Measurements from ENCODE around the gene ARID1B. TPM values are rescaled to one million over a fixed set of nuclear protein-coding genes. Genes with fewer than 3 reads are reported as not detected.

ARID1B gene
- total RNA-seq, 2 donors from 2014 or later, result 74.0 to 110 TPM

DNA sequence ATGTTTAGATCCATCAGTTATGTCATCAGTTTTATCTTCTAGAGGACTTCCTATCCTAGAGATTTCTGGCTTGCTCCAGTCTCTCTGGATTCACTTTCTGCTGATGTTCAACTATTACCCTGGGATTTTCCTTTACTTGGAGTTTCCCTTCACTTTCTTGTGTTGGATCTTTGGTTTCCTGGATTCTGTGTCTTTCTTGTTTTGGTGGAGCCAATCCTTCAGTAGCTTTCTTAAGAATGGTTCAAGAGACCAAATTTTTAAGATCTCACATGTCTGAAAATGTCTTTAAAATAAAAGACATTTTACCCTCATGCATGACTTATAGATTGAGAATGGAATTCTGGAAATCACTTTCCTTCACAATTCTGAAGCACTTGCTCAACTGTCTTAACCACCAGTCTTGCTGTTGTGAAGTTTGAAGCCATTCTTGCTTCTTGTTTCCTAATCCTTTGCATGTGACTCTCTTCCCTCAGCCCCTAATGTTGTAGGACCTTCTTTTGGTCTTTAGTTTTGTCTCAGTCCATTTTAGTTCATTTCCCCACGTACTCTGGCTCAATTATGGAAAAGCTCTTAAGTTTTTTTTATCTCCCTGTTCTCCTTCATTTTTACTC, 87.9 kb downstream of the ARID1B start:
- Histone ChIP-seq H3K27ac (ENCODE audit: low read depth, low read length) (no peak overlapping the region), H3K27me3 (ENCODE audit: control insufficient read depth, insufficient read depth, low read length, poor library complexity, severe bottlenecking) (no peaks in the 10 kb centered on the region), H3K9me3 (ENCODE audit: control insufficient read depth, low read length) (no peaks in the 10 kb centered on the region), H3K9ac (ENCODE audit: extremely low read depth, low read length, poor library complexity, severe bottlenecking) (no peak overlapping the region), H3K36me3 (ENCODE audit: control insufficient read depth, insufficient read depth, low read length) (no peaks in the 10 kb centered on the region), H3K4me1 (ENCODE audit: control insufficient read depth, insufficient read depth, low read length) (peaks cover 18% of the 10 kb centered on the region), H3K4me3 (ENCODE audit: low read length) (no peak overlapping the region)
- TF ChIP-seq, protein P1, sequence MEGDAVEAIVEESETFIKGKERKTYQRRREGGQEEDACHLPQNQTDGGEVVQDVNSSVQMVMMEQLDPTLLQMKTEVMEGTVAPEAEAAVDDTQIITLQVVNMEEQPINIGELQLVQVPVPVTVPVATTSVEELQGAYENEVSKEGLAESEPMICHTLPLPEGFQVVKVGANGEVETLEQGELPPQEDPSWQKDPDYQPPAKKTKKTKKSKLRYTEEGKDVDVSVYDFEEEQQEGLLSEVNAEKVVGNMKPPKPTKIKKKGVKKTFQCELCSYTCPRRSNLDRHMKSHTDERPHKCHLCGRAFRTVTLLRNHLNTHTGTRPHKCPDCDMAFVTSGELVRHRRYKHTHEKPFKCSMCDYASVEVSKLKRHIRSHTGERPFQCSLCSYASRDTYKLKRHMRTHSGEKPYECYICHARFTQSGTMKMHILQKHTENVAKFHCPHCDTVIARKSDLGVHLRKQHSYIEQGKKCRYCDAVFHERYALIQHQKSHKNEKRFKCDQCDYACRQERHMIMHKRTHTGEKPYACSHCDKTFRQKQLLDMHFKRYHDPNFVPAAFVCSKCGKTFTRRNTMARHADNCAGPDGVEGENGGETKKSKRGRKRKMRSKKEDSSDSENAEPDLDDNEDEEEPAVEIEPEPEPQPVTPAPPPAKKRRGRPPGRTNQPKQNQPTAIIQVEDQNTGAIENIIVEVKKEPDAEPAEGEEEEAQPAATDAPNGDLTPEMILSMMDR (conservative IDR thresholded peaks at IDR 0.05), result no peak
- DNase-seq, result no peak
- H3K4me3 Mint-ChIP-seq, result no peak overlapping the region
- no peaks in the 10 kb centered on the region for H3K9me3 Mint-ChIP-seq
- H3K27me3 Mint-ChIP-seq (ENCODE audit: insufficient read depth), result no peaks in the 10 kb centered on the region
- H3K4me1 Mint-ChIP-seq, result peaks cover 60% of the 10 kb centered on the region
- 93 to 100% methylated on average over 1 of the region's 1 CpG for WGBS, 2 experiments (ENCODE audit: insufficient coverage in 1 of 2, insufficient read length in 1 of 2)
- no peaks in the 10 kb centered on the region for H3K36me3 Mint-ChIP-seq (ENCODE audit: low read depth)
- H3K27ac Mint-ChIP-seq, result no peak overlapping the region

DNA sequence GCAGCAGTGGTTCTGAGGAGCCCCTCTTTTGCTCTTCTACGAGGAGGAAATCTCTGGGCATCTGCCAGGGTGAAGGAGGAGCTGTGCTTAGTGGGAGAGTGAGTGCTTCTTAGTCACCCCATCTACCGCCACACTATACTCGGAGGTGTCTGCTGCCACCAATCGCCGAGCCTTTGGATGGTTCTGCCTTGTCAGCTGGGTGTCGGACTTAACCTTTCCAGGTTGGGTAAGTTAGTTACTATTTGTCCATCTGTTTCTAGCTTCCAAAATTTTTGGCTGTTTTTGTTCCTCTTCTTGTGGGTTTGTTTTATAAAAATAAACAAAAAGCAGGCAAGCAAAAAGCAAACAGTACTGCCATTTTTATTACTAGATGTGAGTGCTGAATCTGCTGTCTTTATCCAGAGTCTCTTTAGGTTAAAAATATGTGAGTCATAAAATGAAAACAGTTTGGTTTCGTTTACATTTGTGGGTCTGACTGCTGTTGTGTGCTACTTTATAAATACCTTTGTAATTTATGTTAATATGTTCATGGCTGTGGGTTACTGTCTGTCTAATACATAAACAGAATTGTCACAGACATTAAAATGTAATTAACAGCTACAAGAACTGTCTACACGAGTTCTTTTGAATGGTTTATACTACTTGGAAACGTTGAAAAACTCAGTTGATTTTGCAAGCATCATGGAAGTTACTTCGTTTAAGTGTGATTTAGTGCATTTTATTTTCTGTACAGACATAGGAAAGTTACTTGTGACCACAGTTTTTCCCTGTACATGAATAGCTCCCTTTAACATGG, 89.2 kb downstream of the ARID1B start:
- Histone ChIP-seq H3K36me3 (ENCODE audit: control insufficient read depth, insufficient read depth, low read length) (no peaks in the 10 kb centered on the region), H3K9ac (ENCODE audit: extremely low read depth, low read length, poor library complexity, severe bottlenecking) (no peak overlapping the region), H3K4me3 (ENCODE audit: low read length) (no peak overlapping the region), H3K9me3 (ENCODE audit: control insufficient read depth, low read length) (no peaks in the 10 kb centered on the region), H3K27ac (ENCODE audit: low read depth, low read length) (no peak overlapping the region), H3K4me1 (ENCODE audit: control insufficient read depth, insufficient read depth, low read length) (peaks cover 24% of the 10 kb centered on the region), H3K27me3 (ENCODE audit: control insufficient read depth, insufficient read depth, low read length, poor library complexity, severe bottlenecking) (no peaks in the 10 kb centered on the region)
- H3K27me3 Mint-ChIP-seq (ENCODE audit: insufficient read depth), result no peaks in the 10 kb centered on the region
- H3K4me1 Mint-ChIP-seq, result peaks cover 72% of the 10 kb centered on the region
- H3K4me3 Mint-ChIP-seq, result no peak overlapping the region
- 83 to 96% methylated on average over 5 to 10 of the region's 10 CpGs for WGBS, 2 experiments (ENCODE audit: insufficient coverage in 1 of 2, insufficient read length in 1 of 2)
- peak; percentile 65 for DNase-seq
- H3K36me3 Mint-ChIP-seq (ENCODE audit: low read depth), result no peaks in the 10 kb centered on the region
- TF ChIP-seq, protein P1 (conservative IDR thresholded peaks at IDR 0.05), result no peak
- no peaks in the 10 kb centered on the region for H3K9me3 Mint-ChIP-seq
- H3K27ac Mint-ChIP-seq, result no peak overlapping the region

DNA sequence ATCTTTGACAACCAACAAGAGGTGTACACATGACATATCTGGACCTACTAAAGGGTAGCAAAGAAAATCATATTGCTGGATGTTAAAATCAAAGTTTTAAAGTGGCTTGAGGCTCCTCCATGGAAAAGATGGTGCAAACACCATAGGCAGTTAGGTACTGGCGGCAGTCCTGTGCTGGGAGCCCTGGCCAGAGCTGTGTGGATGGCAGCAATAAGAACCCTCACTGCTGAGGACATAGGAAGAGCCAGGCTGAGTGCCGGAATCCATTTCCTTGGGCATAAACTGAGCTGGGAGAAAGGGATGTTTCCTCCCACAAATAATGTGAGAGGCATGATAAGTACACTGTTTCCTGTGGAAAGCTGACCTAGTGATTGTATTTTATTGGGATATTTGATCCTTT, 89.9 kb downstream of the ARID1B start:
- 85 to 97% methylated on average over 2 of the region's 2 CpGs for WGBS, 2 experiments (ENCODE audit: insufficient coverage in 1 of 2, insufficient read length in 1 of 2)
- TF ChIP-seq, protein P1 (conservative IDR thresholded peaks at IDR 0.05), result no peak
- Histone ChIP-seq H3K27me3 (ENCODE audit: control insufficient read depth, insufficient read depth, low read length, poor library complexity, severe bottlenecking) (no peaks in the 10 kb centered on the region), H3K9me3 (ENCODE audit: control insufficient read depth, low read length) (no peaks in the 10 kb centered on the region), H3K4me1 (ENCODE audit: control insufficient read depth, insufficient read depth, low read length) (peaks cover 24% of the 10 kb centered on the region), H3K9ac (ENCODE audit: extremely low read depth, low read length, poor library complexity, severe bottlenecking) (no peak overlapping the region), H3K27ac (ENCODE audit: low read depth, low read length) (no peak overlapping the region), H3K36me3 (ENCODE audit: control insufficient read depth, insufficient read depth, low read length) (no peaks in the 10 kb centered on the region), H3K4me3 (ENCODE audit: low read length) (no peak overlapping the region)
- Mint-ChIP-seq H3K9me3 (no peaks in the 10 kb centered on the region), H3K27me3 (ENCODE audit: insufficient read depth) (no peaks in the 10 kb centered on the region), H3K4me1 (peaks cover 69% of the 10 kb centered on the region), H3K36me3 (ENCODE audit: low read depth) (no peaks in the 10 kb centered on the region), H3K4me3 (no peak overlapping the region), H3K27ac (no peak overlapping the region)
- DNase-seq, result peak; percentile 45

Measured in endodermal cell (in vitro differentiated cells).